NK-92 (cell line): Measurements from ENCODE around the gene NT5C3A.
"Not testable (repeated sequence)": the region's sequence is repeated elsewhere in the genome, so short reads cannot be mapped to it uniquely, and the experiment has no call there.

Experiments
- DNase-seq: peaks from one replicate; lab custom pipeline; 2025; ENCODE audit not compliant: unreplicated experiment; lab: John Stamatoyannopoulos, UW

The NT5C3A gene

DNA sequence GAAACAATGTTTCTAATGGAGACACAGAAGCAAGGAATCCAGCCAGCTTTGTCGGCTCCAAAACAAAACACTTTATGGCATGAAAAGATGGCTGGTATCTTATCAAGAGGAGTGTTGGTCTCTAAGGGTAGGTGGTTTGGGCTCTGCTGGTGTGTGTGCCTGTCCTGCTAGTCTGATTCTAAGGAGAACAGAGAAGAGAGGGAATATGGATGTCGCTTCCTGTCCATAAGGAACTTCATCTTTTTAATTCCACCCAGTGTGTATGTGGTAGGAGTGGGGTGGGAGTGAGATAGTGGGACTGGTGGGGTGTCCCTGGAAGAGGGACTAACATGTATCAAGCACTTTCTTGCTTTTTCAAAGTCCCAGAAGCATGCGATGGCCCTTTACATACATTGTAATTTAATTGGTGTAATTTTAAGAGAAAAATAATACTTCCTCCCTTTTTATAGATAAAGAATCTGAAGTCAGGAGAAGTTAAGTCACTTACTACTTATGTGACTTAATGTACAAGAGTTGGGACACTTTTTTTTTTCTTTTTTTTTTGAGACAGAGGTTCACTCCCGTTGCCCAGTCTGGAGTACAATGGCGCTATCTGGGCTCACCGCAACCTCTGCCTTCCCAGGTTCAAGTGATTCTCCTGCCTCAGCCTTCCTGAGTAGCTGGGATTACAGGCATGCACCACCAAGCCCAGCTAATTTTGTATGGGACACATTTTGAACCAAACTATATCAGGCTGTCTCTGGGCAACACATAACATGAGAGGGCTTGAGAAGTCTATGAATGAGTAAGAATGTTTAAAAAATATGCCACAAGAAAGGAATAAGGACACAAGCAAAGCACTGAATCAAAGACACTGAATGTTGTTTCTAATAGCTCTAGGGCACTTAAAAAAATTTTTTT, 18.8 kb downstream of the NT5C3A start:
- DNase-seq, result no peak

- DNase-seq, result no peak
Observed at GRCh38 chr7:33041631-33042428, 20.7 kb downstream of the NT5C3A start.

DNA sequence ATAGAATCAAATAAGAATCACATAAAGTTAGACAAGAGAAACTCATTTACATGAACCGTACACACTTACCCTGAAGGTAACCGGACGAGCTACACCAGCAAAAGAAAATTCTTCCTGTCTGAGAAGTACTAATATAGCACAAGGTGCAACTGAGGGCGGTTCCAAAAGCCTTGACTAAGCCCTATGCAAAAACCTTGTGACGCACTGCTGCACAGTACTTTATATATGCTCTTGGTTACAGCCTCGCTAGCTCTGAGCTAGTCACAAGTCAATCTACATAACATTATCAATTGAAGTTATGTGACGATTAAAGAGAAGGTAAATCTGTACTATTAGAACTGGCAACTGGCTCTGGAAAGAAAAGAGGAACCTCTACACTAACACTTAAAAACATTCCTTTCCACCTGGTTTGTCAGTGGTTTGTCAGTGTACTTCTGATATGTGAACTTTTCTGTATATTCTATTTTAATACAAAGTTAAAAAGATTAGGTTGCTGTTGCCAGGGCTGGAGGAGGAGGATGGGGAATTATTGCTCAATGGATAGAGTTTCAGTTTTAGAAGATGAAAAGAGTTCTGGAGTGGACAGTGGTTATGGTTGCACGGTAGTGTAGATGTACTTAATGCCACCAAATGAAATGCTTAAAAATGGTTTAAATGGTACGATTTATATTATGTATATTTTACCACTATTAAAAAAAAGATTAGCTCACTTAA, 21.6 kb downstream of the NT5C3A start:
- no peak for DNase-seq

- no peak for DNase-seq
Observed at GRCh38 chr7:33039903-33040292, 22.7 kb downstream of the NT5C3A start.

DNA sequence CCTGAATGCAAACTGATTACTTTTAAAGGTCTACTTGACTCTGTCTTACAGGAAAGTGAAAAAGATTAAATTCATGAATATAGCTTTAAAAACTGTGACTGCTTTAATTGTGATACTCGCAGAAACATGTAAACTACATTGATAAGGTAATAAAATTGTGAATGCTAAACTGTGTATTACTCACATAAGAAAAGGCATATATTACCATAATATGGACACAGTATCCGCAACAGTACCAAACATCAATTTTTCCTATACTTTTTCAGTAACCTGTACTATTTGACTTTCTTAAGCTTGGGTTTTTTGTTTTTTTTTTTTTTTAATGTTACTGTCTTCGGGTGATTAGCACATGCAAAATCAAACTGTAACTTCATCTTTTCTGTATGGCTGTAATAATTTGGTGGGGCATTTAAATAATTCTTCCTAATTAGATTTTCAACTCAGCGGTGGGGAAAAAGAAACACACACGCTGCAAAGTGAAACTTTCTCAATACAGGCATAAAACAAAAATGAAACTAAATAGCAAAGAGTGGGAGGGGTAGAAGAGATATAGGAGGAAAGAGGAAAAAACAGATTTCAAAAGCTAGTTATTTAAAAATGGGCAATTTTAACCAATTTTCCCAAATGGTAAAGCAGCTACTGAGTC, 23.2 kb downstream of the NT5C3A start:
- DNase-seq, result no peak

- no peak for DNase-seq
Observed at GRCh38 chr7:33038639-33039038, 23.9 kb downstream of the NT5C3A start.

DNA sequence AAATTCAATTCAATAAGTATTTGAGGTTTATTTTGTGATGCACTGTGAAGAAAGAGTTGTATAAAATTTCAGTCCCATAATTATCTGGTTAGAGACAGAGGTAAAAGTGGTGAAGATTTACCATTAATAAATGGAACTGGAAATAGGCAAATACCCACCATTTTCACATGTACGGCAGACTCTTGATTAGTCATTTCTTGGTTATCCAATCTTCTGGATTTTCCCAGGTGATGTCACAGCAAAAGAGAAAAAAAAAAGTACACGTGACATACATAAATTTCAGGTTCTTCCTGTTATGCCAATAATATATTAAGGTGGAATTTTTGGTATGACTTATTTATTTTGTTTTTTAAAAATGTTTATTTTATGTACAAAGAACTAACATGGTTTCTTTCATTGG, 26.8 kb downstream of the NT5C3A start:
- no peak for DNase-seq

- DNase-seq, result no peak
Observed at GRCh38 chr7:33024189-33024757, 38.3 kb downstream of the NT5C3A start.

GRCh38 chr7:33012364-33012763, 50.2 kb downstream of the NT5C3A start:
- no peak for DNase-seq

- DNase-seq, result no peak
Observed at GRCh38 chr7:33009734-33010133, 52.8 kb downstream of the NT5C3A start.

DNA sequence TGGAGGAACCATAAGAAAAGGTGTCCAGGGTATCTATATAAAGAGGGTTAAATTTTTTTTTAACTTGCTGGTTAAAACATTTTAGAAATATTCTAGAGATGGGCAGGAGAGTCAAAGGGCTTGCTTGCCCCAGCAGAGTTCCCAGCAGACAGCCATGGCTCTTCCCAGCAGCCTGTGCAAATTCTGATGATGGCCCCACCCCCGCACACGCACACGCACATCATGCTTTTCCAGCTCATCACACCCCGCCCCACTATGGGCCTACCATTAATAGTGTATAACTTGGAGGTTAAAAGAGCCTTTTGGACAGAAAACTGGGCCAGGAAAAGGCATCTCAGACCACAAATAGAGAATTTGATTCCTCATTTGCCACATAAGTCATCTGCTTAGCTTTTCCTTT, 56.9 kb downstream of the NT5C3A start:
- not testable (repeated sequence) for DNase-seq

GRCh38 chr7:33005193-33005592, 57.4 kb downstream of the NT5C3A start:
- not testable (repeated sequence) for DNase-seq

DNA sequence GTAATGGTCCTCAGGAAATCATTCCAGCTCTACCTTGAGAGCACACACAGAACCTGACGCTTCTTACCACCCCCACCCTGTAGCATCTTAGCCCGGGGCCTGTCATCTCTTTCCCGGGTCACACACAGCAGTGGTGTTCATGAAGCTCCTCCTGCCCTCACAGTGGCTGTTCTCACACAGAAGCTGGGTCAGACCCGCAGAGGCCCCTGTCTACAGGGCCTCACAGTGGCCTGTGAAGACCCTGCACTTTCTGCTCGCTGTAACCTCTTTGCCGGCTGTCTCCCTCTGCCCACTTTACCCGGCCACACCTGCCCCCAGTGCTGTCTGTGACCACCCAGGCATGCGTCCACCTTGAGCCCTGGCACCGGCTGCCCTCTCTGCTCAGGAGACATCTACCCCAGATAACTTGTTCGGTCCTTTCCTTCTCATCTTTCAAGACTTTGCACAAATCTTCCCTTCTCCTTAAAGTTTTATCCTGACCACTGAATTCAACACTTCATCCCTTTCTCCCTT, 58.4 kb downstream of the NT5C3A start:
- not testable (repeated sequence) for DNase-seq

DNA sequence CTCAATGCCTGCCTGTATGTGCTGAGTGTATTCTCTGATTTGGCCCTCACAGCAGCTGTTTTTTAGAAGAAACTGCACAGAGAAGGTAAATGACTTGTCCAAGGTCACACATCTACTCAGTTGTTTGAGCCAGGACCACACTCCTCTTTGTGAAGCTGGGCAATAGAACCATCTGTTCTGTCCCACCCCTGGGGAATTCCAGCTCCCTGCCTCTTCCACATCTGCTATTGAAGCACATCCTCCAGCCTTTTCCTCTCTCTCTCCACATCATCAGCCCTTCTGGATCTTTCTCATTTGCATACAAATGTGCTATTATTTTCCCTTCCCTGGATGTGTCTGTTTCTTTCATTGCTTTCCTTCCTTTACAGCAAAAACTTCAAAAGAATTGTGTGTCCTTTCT, 59.5 kb downstream of the NT5C3A start:
- not testable (repeated sequence) for DNase-seq

DNA sequence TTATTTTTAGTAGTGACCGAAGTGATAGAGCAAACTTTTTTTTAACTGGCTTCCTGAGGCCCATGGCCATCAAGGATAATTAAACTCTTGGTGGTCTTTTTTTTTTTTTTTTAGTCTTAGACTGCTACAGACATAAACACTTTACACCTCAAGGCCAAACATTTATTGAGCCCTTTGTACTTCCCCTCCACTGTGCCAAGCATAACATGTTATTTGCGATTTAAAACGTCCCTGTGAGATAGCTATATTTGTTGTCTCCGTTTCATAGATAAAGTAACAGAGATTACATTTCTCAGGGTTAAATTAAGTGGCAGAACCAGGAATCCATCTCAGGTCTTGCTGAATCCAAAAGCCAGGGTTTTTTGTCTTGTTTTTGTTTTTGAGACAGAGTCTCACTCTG, 63.2 kb downstream of the NT5C3A start:
- not testable (repeated sequence) for DNase-seq

DNA sequence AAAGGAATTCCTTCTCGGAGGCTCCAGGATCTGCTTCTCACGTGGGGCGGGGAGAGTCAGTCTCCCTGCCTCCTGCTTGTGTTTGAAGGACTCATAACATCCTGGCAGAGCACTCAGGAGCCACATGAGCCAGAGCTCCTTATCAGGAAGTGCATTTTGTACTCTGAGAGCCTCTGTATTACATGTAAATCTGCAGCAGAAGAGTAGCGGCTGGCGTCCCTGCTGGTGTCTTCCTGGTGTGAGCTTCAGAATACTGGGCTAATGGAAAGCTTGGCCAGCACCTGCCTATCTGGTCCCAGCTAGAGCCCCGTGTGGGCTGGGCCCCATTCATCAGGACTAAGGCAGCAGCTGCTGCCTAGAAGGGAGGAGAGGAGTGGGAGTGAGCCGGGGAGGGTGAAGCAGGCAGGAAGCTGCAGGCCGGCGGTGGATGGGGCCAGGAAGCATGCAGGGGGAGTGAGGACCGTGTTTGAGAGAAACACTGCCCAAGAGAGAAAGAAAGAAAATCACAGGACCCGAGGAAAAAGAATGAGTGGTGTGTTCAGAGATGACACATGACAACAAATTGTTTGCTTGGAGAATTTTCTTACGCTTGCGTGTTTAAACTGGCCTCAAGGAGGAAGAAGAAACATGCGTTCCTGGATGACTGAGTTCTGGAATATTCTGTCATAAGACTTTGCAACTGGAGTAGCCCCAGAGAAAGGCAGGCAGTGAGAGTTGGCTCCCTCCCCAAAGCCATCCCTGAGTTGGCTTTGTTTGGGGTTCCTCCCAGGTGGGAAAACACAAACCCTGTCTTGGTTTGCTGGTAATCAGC, 64.0 kb downstream of the NT5C3A start:
- not testable (repeated sequence) for DNase-seq

DNA sequence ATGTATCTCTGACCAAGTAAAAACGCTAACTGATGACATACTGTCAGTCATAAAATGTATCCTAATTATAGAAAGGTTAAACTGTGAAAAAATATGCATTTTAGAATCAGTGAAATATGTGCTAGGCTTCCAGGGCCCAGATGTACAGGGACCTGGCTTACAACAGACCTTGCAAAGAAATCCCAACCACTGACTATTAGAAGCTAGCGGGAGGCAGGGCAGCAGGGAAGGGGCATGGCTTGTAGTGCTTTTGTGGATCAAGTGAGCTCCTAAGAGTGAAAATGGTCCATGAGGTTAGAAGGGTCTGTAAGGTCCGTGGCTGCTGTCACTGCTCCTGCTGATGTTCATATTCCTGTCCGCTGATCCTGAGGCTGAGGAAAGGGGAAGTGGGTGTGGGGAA, 64.6 kb downstream of the NT5C3A start:
- DNase-seq, result not testable (repeated sequence)

- DNase-seq, result not testable (repeated sequence)
Observed at GRCh38 chr7:32992750-32993149, 69.8 kb downstream of the NT5C3A start.

DNA sequence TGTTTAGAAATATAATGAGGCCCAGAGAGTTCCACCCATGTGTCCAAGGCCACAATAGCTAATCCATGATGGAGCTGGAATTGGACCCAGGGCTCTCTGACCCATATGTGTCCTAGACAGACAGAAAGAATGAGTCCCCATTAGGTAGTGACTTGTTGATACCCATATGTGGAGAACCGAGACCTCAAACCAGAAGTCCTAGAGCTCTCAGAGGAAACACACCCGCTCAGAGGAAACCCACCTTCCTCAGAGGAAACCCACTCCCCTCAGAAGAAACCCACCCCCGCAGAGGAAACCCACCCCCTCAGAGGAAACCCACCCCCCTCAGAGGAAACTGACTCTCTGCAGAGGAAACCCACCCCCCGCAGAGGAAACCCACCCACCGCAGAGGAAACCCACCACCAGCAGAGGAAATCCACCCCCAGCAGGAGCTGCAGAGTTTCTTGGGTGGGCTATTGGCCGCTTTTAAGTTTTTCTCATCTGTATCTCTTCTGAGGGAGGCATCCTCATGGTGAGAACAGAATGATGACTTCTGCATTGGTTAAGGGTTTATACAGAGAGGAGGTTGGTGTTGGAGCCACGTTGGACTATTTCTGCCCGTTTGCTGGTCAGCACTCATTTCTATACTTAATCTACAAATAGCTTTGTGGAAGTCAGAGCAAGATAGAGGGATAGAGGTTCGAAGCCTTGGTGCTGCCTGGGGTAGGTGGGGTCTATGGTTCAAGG, 70.4 kb downstream of the NT5C3A start:
- DNase-seq, result not testable (repeated sequence)
